GM12891 (cell line): Measurements from ENCODE around the gene ZNF343.

Source experiments
- PAX5 ChIP-seq: IDR thresholded peaks from 2 replicates; pipeline ENCODE4 v1.6.1; 2011; ENCODE audit warnings: low read length, moderate library complexity, mild to moderate bottlenecking; ENCODE audit not compliant: insufficient read depth, severe bottlenecking
- POLR2A ChIP-seq: IDR thresholded peaks from 2 replicates; pipeline ENCODE4 v1.6.1; 2011; ENCODE audit warnings: low read depth, low read length, control low read depth
- POLR2AphosphoS5 ChIP-seq: IDR thresholded peaks from 2 replicates; pipeline ENCODE4 v1.6.1; 2011; ENCODE audit warnings: low read depth, low read length, control low read depth
- POU2F2 ChIP-seq: IDR thresholded peaks from 2 replicates; pipeline ENCODE4 v1.6.1; 2011; ENCODE audit warnings: low read depth, mild to moderate bottlenecking, control low read depth, low read length, moderate library complexity
- SPI1 ChIP-seq: IDR thresholded peaks from 2 replicates; pipeline ENCODE4 v1.6.1; 2011; ENCODE audit warnings: low read depth, low read length, control low read depth
- TAF1 ChIP-seq: IDR thresholded peaks from 2 replicates; pipeline ENCODE4 v1.6.1; 2011; ENCODE audit warnings: low read depth, low read length, control low read depth

DNA sequence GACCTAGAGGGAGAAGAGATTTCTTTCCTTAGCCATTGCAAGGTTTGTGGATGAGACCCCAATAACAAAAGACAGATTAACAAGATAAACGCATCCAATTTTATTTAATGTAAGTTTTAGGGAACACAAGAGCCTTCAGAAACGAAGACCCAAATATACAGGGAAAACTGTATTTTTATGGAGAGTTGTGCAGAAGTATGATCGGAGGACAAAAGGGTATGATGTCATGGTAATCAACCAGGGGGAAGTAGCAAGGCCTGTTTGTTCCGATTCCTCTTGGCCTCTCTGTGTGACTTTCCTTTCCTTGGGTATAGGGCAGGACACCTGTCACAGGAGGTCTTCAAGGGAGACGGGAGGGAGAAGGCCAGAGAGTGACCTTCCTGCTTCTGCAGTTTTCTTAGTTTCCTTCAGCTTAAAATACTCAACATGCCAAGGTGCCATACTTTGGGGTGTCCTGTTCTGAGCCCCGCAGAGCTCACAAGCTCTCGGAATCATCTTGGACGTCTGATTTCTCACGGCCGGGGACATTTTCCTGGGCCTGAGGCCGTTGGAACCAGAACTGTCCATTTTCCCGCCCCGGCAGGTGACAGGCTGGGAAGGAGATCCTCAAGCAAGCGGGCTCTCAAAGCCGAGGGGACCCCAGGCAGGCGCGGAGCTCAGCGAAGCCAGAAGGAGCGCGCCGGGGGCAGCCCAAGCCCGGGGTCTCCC, 49.3 kb upstream of the ZNF343 start:
- TF ChIP-seq POLR2A (no peak), POLR2AphosphoS5 (no peak), TAF1 (no peak), SPI1 (no peak), PAX5 (no peak), POU2F2 (no peak)
